HG03439 (cell line): ENCODE data around the gene DNAH17.
"Not testable (repeated sequence)": the region's sequence is repeated elsewhere in the genome, so short reads cannot be mapped to it uniquely, and the experiment has no call there.

Experiments
- ATAC-seq: cut with Tn5 transposase; IDR thresholded peaks from one replicate; pipeline ENCODE4 v1.9.1; 2021; ENCODE audit warnings: mild to moderate bottlenecking, moderate library complexity; ENCODE audit not compliant: unreplicated experiment

DNAH17 gene

GRCh38 chr17:78479369-78479768 lies 97.8 kb downstream of the DNAH17 start:
- no peak for ATAC-seq

GRCh38 chr17:78478757-78479297 lies 98.4 kb downstream of the DNAH17 start:
- no peak for ATAC-seq

GRCh38 chr17:78477913-78478756 lies 99.1 kb downstream of the DNAH17 start:
- no peak for ATAC-seq

- ATAC-seq: no peak
Measured at GRCh38 chr17:78476973-78477372, 100.2 kb downstream of the DNAH17 start.

GRCh38 chr17:78476149-78476548 lies 101.0 kb downstream of the DNAH17 start:
- ATAC-seq: no peak

- peak; percentile 5 for ATAC-seq
Measured at GRCh38 chr17:78475211-78475610, 102.0 kb downstream of the DNAH17 start.

GRCh38 chr17:78474614-78475146 lies 102.5 kb downstream of the DNAH17 start:
- ATAC-seq: peak; percentile 62

GRCh38 chr17:78473951-78474613 lies 103.1 kb downstream of the DNAH17 start:
- ATAC-seq: no peak

GRCh38 chr17:78472035-78472905 lies 104.9 kb downstream of the DNAH17 start:
- ATAC-seq: no peak

- ATAC-seq: no peak
Measured at GRCh38 chr17:78471635-78472034, 105.6 kb downstream of the DNAH17 start.

- ATAC-seq: no peak
Measured at GRCh38 chr17:78469443-78469842, 107.8 kb downstream of the DNAH17 start.

- no peak for ATAC-seq
Measured at GRCh38 chr17:78468366-78468765, 108.8 kb downstream of the DNAH17 start.

GRCh38 chr17:78466786-78467715 lies 110.1 kb downstream of the DNAH17 start:
- no peak for ATAC-seq

GRCh38 chr17:78466109-78466785 lies 110.9 kb downstream of the DNAH17 start:
- ATAC-seq: not testable (repeated sequence)

- no peak for ATAC-seq
Measured at GRCh38 chr17:78462148-78462547, 115.0 kb downstream of the DNAH17 start.

- ATAC-seq: no peak
Measured at GRCh38 chr17:78461799-78462053, 115.5 kb downstream of the DNAH17 start.

- ATAC-seq: no peak
Measured at GRCh38 chr17:78460951-78461798, 116.0 kb downstream of the DNAH17 start.

- no peak for ATAC-seq
Measured at GRCh38 chr17:78460176-78460675, 117.0 kb downstream of the DNAH17 start.
